ACC112 (cell line): Measurements from ENCODE around the gene NPC2.

Experiments used
- H2AFZ ChIP-seq: fragments of 200-600 bp; sonication (generic); one replicate; pipeline ENCODE4 v1.6.0; 2017; ENCODE audit warnings: antibody characterized with exemption, low read length; ENCODE audit not compliant: unreplicated experiment
- H3K27ac ChIP-seq: fragments of 200-600 bp; sonication (generic); 2 replicates; pipeline ENCODE4 v1.5.1; 2014; ENCODE audit warnings: low read depth, mild to moderate bottlenecking, antibody characterized with exemption, low read length, moderate library complexity
- H3K27me3 ChIP-seq: fragments of 200-600 bp; sonication (generic); 2 replicates; pipeline ENCODE4 v1.6.1; 2014; ENCODE audit warnings: mild to moderate bottlenecking, antibody characterized with exemption, low read length, moderate library complexity, mixed read lengths; ENCODE audit not compliant: insufficient read depth
- H3K36me3 ChIP-seq: fragments of 200-600 bp; sonication (generic); 2 replicates; pipeline ENCODE4 v1.6.1; 2016; ENCODE audit warnings: mild to moderate bottlenecking, antibody characterized with exemption, low read length, moderate library complexity, mixed read lengths; ENCODE audit not compliant: insufficient read depth
- H3K4me1 ChIP-seq: fragments of 200-600 bp; sonication (generic); one replicate; pipeline ENCODE4 v1.6.1; 2016; ENCODE audit warnings: low read length, mixed read lengths; ENCODE audit not compliant: insufficient read depth, unreplicated experiment, control insufficient read depth
- H3K4me3 ChIP-seq: fragments of 200-600 bp; sonication (generic); 2 replicates; pipeline ENCODE4 v1.5.1; 2014; ENCODE audit warnings: mild to moderate bottlenecking, low read depth, low read length
- H3K79me2 ChIP-seq: fragments of 200-600 bp; sonication (generic); one replicate; pipeline ENCODE4 v1.6.0; 2016; ENCODE audit warnings: low read length; ENCODE audit not compliant: control insufficient read depth, unreplicated experiment, insufficient read depth

NPC2 gene

GRCh38 chr14:74509587-74510222, 16.6 kb upstream of the NPC2 start:
- peaks cover 13% of the 10 kb centered on the region; the same call in 1 of the 2 replicates for H3K36me3 ChIP-seq
- H3K27ac ChIP-seq, result peak overlapping the region; percentile 66

GRCh38 chr14:74508844-74509428, 15.8 kb upstream of the NPC2 start:
- Histone ChIP-seq H3K27ac (no peak overlapping the region), H3K79me2 (no peaks in the 10 kb centered on the region), H3K36me3 (peaks cover 6% of the 10 kb centered on the region; the same call in 1 of the 2 replicates), H3K4me1 (peaks cover 20% of the 10 kb centered on the region), H2AFZ (no peak overlapping the region), H3K27me3 (no peaks in the 10 kb centered on the region), H3K4me3 (no peak overlapping the region)

More at GRCh38 chr14:74509587-74510222, 16.6 kb upstream of the NPC2 start:
- H3K4me3 ChIP-seq, result no peak overlapping the region
- H3K4me1 ChIP-seq, result peaks cover 28% of the 10 kb centered on the region
- no peaks in the 10 kb centered on the region for H3K27me3 ChIP-seq
- no peaks in the 10 kb centered on the region for H3K79me2 ChIP-seq
- no peak overlapping the region for H2AFZ ChIP-seq

- no peak overlapping the region for H3K4me3 ChIP-seq
- H3K27ac ChIP-seq, result no peak overlapping the region
- H3K4me1 ChIP-seq, result peaks cover 20% of the 10 kb centered on the region
- H3K36me3 ChIP-seq, result peaks cover 3% of the 10 kb centered on the region; the same call in 1 of the 2 replicates
- no peak overlapping the region for H2AFZ ChIP-seq
- no peaks in the 10 kb centered on the region for H3K27me3 ChIP-seq
- H3K79me2 ChIP-seq, result no peaks in the 10 kb centered on the region
These were observed 15.2 kb upstream of the NPC2 start for GRCh38 chr14:74508292-74508731.

- H3K4me3 ChIP-seq, result no peak overlapping the region
- no peak overlapping the region for H3K27ac ChIP-seq
- peaks cover 3% of the 10 kb centered on the region; the same call in 1 of the 2 replicates for H3K36me3 ChIP-seq
- H2AFZ ChIP-seq, result no peak overlapping the region
- no peaks in the 10 kb centered on the region for H3K27me3 ChIP-seq
- H3K79me2 ChIP-seq, result no peaks in the 10 kb centered on the region
- H3K4me1 ChIP-seq, result peaks cover 20% of the 10 kb centered on the region
These were observed 14.7 kb upstream of the NPC2 start for GRCh38 chr14:74507840-74508239.

- H3K27me3 ChIP-seq, result no peaks in the 10 kb centered on the region
- H3K4me1 ChIP-seq, result peaks cover 20% of the 10 kb centered on the region
- H3K36me3 ChIP-seq, result no peaks in the 10 kb centered on the region; the same call in 1 of the 2 replicates
- no peak overlapping the region for H2AFZ ChIP-seq
- no peak overlapping the region for H3K27ac ChIP-seq
- H3K4me3 ChIP-seq, result no peak overlapping the region
- H3K79me2 ChIP-seq, result no peaks in the 10 kb centered on the region
These were observed 14.0 kb upstream of the NPC2 start for GRCh38 chr14:74507085-74507484.

GRCh38 chr14:74506411-74506851, 13.3 kb upstream of the NPC2 start:
- Histone ChIP-seq H3K79me2 (no peaks in the 10 kb centered on the region), H3K27ac (no peak overlapping the region), H3K4me3 (no peak overlapping the region), H3K4me1 (peaks cover 14% of the 10 kb centered on the region), H3K27me3 (no peaks in the 10 kb centered on the region), H2AFZ (no peak overlapping the region), H3K36me3 (no peaks in the 10 kb centered on the region; the same call in 1 of the 2 replicates)

GRCh38 chr14:74505831-74506230, 12.7 kb upstream of the NPC2 start:
- no peaks in the 10 kb centered on the region; the same call in 1 of the 2 replicates for H3K36me3 ChIP-seq
- H2AFZ ChIP-seq, result no peak overlapping the region
- peaks cover 8% of the 10 kb centered on the region for H3K4me1 ChIP-seq
- no peaks in the 10 kb centered on the region for H3K27me3 ChIP-seq
- H3K4me3 ChIP-seq, result no peak overlapping the region
- H3K27ac ChIP-seq, result no peak overlapping the region
- no peaks in the 10 kb centered on the region for H3K79me2 ChIP-seq

- no peak overlapping the region for H2AFZ ChIP-seq
- no peak overlapping the region for H3K27ac ChIP-seq
- H3K79me2 ChIP-seq, result no peaks in the 10 kb centered on the region
- H3K36me3 ChIP-seq, result no peaks in the 10 kb centered on the region; the same call in 1 of the 2 replicates
- H3K4me3 ChIP-seq, result no peak overlapping the region
- no peaks in the 10 kb centered on the region for H3K27me3 ChIP-seq
- peaks cover under 1% of the 10 kb centered on the region for H3K4me1 ChIP-seq
These were observed 12.0 kb upstream of the NPC2 start for GRCh38 chr14:74504874-74505720.

GRCh38 chr14:74504412-74504811, 11.3 kb upstream of the NPC2 start:
- Histone ChIP-seq H3K36me3 (no peaks in the 10 kb centered on the region; the same call in 1 of the 2 replicates), H2AFZ (no peak overlapping the region), H3K27me3 (no peaks in the 10 kb centered on the region), H3K79me2 (no peaks in the 10 kb centered on the region), H3K27ac (no peak overlapping the region), H3K4me1 (no peaks in the 10 kb centered on the region), H3K4me3 (no peak overlapping the region)

GRCh38 chr14:74503938-74504335, 10.8 kb upstream of the NPC2 start:
- H3K27ac ChIP-seq, result no peak overlapping the region
- no peaks in the 10 kb centered on the region for H3K79me2 ChIP-seq
- no peaks in the 10 kb centered on the region; the same call in 1 of the 2 replicates for H3K36me3 ChIP-seq
- no peaks in the 10 kb centered on the region for H3K4me1 ChIP-seq
- H2AFZ ChIP-seq, result no peak overlapping the region
- no peak overlapping the region for H3K4me3 ChIP-seq
- H3K27me3 ChIP-seq, result no peaks in the 10 kb centered on the region
